GM23248 (cell line): ENCODE results near the gene ZNF93.
"Not testable (repeated sequence)": the region's sequence is repeated elsewhere in the genome, so short reads cannot be mapped to it uniquely, and the experiment has no call there.

Source experiments
- EZH2 ChIP-seq: fragments of 200-600 bp; sonication (generic); IDR thresholded peaks from 2 replicates; pipeline ENCODE4 v1.6.1; 2018; ENCODE audit warnings: antibody characterized with exemption, mild to moderate bottlenecking; ENCODE audit not compliant: insufficient read depth, poor library complexity, severe bottlenecking
- EZH2phosphoT487 ChIP-seq: fragments of 200-600 bp; sonication (generic); IDR thresholded peaks from 2 replicates; pipeline ENCODE4 v1.6.1; 2018; ENCODE audit warnings: antibody characterized with exemption, moderate library complexity, mild to moderate bottlenecking, low read depth; ENCODE audit not compliant: insufficient read depth

DNA sequence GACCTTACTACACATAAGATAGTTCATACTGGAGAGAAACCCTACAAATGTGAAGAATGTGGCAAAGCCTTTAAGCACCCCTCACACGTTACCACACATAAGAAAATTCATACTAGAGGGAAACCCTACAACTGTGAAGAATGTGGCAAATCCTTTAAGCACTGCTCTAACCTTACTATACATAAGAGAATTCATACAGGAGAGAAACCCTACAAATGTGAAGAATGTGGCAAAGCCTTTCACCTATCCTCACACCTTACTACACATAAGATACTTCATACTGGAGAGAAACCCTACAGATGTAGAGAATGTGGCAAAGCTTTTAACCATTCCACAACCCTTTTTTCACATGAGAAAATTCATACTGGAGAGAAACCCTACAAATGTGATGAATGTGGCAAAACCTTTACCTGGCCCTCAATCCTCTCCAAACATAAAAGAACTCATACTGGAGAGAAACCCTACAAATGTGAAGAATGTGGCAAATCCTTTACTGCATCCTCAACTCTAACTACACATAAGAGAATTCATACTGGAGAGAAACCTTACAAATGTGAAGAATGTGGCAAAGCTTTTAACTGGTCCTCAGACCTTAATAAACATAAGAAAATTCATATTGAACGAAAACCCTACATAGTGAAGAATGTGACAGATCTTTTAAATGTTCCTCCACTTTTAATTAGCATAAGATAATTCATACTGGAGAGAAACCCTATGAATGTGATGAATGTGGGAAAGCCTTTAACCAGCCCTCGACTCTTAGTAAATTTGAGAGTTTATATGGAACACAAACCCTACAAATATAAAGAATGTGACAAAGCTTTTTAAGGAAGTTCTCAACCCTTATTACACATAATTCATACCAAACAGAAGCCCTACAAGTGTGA is 8.4 kb upstream of the ZNF93 start:
- not testable (repeated sequence) for TF ChIP-seq EZH2, EZH2phosphoT487
